Activated gamma-delta T cell treated with Interleukin-2 at 50 U/mL for 16 hours (primary cell): ENCODE data around the gene SLC2A3.
A peak's percentile ranks its signal among the peaks of the same experiment; 100 is the strongest.
"Not testable (repeated sequence)": the region's sequence is repeated elsewhere in the genome, so short reads cannot be mapped to it uniquely, and the experiment has no call there.

Experiments used
- DNase-seq: peaks from one replicate; pipeline ENCODE4 v3.0.0-alpha.2; 2020

The SLC2A3 gene

DNA sequence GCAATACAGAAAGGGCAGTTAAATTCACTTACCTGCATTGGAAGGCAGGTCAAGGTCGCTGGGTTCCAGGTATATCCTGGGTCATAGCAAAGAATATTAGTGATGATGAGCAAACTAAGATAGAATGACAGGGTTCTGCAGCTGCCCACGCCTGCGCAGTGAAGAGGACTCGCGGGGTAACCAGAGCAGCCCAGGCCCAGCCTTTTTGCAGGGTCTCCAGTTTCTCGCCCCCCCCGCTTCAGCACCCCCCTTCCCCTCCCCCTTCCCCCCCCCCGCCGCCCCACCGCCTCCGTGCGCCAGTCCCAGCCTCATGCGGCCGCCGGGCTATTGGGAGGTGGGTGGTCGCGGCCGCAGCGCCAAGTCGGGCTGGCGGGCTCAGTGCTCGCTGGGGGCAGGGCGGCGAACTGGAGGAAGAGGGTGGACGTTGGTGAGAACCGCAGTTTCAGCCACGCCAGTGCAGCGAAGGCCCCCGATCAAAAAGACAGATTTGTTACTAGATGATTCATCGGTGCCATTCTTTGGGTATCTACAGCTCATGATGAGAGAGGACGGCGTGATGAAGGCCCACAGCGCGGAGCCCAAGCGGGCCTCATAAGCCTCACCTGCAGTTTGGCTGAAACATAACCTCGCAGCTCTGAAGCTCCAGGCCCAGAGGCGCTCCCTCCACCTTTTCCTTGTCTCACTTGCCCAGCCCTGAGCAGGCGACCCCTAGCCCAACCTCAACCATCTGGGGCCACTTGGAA is 20.2 kb downstream of the SLC2A3 start:
- no peak for DNase-seq

DNA sequence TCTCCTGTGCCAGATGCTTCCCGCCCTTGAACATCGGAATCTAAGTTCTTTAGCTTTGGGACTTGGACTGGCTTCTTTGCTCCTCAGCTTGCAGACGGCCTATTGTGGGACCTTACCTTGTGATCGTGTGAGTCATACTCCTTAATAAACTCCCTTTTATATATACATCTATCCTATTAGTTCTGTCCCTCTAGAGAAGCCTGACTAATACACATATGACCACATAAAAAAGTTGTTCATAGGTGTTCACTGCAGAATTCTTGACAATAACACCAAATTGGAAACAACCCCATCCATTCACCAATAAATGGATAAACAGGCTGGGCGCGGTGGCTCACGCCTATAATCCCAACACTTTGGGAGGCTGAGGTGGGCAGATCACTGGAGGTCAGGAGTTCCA is 25.9 kb downstream of the SLC2A3 start:
- not testable (repeated sequence) for DNase-seq

DNA sequence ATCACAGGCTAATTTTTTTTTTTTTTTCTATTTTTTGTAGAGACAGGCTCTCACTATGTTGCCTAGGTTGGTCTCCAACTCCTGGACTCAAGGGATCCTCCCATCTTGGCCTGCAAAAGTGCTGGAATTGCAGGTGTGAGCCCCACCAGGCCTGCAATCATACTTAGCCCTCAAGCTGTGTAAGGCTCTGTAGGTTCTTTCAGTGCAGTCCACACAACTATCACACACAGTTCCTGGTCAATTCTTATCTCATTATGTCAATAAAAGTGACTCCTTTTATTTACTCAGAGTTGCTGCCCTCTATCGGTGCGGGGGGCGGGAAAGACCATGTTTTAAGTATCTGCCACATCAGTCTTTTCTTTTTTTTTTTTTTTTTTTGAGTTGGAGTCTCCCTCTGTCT is 29.0 kb downstream of the SLC2A3 start:
- peak; percentile 17 for DNase-seq

DNA sequence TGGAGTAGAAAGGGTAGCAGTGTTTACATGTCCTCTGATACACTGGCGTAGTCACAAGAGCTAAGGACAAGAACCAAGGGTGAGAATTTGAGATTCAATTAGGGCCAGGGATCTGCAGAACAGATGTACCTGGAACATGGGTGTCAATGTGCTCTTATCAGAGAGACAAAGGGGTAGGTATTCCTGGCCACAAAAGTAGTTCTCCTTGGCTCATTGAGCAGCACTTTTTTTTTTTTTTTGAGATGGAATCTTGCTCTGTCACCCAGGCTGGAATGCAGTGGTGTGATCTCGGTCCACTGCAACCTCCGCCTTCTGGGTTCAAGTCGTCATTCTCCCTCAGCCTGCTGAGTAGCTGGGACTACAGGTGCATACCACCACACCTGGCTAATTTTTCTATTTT is 29.7 kb downstream of the SLC2A3 start:
- not testable (repeated sequence) for DNase-seq

DNA sequence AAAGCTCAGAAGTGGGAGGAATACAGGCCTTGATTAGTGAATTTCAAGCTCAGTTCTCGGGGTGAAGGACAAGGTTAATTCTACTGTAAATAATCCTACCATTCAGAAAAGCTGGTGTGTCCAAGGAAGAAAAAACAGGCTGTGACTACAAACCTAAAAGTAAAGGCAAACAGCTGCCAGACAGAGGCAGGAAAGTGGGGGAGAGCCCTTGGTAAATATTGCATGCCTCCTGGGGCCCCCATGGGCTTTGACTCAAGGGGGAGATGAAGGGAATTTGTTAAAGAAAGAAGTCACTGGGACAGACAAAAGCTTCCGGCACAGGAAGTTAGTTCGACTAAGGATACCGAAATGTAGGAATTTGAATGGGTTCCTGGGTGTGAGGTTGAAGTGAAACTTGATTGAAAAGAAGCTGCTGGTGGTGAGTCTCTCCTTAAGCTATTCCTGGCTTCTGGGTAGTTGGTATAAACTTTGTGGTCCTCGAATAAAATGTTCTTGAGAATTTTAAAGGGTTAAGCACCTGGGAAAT is 30.3 kb downstream of the SLC2A3 start:
- not testable (repeated sequence) for DNase-seq

DNA sequence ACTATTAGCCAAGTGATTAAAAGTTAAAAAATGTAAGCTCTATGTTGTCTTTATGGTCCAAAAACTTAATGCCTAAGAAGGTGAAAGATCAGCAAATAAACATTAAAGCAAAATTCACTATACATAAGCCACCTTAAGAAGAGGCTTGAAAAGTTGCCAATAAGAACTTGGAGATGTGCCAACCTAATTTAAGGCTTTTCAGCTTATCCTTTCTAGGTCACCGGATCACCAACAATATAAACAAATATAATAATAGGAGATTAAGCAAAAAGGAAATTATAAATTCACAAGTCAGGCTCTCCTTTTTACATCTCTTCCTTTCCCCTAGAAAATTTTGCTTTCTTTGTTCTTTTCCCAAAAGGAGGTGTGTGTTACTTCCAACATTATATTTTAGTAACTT is 30.9 kb downstream of the SLC2A3 start:
- DNase-seq, result no peak

DNA sequence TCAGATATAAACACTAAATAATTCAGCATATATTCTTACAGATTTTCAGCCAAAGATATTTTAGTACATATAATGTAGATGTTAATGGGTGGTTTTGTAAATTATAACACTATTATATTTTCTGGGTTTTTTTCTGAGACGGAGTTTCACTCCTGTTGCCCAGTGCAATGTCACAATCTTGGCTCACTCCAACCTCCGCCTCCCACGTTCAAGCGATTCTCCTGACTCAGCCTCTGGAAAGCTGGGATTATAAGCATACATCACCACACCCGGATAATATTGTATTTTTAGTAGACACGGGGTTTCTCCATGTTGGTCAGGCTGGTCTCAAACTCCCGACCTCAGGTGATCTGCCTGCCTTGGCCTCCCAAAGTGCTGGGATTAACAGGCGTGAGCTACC is 33.6 kb downstream of the SLC2A3 start:
- not testable (repeated sequence) for DNase-seq

DNA sequence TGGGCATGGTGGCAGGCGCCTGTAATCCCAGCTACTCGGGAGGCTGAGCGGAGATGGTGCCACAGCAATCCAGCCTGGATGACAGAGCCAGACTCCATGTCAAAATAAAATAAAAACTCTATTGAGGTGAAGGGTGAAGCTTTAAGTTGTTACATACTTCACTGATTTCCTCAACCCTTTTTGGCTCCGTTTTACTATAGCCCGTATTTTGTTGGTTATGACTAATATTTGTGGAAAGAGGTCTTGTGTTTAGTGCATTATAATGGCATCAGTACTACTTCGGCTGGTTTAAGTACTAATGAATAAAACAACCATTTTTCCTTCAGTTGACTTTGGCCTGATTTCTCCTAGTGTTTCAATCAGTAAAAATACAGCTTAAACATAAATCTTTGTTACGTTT is 36.2 kb downstream of the SLC2A3 start:
- DNase-seq, result no peak

DNA sequence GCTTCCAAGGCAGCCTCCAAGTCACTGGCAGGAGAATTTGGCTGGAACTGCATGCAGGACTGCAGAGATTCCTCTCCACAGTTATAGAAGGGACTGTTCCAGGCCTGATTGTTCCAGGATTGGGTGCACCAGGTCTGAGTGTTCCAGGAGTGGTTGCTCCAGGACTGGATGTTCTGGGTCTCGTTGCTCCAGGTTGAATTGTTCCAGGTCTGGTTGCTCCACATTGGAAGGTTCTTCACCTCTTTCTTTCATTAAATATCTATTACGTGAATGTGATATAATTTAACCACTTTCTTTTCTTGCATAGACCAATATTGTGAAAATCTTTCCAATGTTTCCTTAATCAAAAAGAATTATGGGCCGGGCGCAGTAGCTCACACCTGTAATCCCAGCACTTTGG is 39.3 kb downstream of the SLC2A3 start:
- not testable (repeated sequence) for DNase-seq

DNA sequence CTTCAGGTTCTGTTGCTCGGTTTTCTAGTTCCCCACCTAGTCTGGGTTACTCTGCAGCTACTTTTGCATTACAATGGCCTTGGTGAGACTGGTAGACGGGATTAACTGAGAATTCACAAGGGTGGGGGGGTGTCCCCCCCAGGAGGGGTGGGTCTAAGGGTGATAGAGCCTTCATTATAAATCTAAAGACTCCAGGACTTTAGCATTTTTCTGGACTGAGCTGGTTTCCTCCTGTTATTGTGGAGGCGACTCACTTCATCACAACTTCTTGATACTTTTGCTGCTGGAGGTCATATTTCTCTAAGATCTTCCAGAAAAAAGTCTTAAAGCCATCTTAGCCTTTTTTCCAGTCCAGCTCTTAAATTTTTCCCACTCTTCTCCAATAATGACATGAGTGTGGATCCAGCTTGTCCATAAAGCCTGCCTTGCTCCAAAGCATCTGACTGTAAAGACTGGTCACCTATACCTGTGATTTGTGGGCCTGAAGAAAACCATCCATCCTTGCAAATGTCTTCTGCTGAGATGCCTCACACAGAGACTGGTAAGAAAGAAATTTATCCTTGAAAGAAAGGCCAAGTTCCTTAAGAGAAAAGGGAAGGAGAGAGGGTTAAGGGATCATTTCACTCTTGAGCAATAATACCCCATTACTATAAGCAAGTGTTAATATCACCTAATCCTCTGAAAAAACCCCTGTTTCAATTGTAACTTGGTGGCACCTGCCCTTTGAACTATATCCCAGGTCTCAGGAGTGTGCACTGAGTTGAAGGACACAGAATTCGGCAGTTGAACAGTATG is 43.6 kb downstream of the SLC2A3 start:
- no peak for DNase-seq

DNA sequence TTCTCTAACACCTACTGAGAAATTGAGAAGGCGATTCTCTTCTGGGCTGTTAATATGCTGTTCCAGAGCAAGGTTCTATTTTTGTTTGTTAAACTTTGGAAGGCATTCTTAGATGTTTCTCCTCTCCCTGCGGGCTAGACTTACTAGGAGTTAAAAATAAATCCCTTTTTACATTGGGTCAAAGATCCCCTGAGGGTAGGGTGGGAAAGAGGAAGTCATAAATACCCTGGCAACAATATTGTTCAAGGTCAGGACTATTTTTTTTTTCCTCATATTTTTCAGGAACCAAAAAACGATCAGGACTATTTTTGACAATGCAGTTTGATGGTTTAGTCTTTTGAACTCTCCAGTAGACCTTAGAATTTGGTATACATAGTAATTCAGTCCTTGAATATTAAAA is 51.3 kb downstream of the SLC2A3 start:
- DNase-seq, result no peak

DNA sequence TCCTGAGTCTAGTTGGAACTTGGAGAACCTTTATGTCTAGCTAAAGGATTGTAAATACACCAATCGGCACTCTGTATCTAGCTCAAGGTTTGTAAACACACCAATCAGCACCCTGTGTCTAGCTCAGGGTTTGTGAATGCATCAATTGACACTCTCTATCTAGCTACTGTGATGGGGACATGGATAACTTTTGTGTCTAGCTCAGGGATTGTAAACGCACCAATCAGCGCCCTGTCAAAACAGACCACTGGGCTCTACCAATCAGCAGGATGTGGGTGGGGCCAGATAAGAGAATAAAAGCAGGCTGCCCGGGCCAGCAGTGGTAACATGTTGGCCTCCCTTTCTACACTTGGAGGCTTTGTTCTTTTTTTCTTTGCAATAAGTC is 54.3 kb downstream of the SLC2A3 start:
- not testable (repeated sequence) for DNase-seq

DNA sequence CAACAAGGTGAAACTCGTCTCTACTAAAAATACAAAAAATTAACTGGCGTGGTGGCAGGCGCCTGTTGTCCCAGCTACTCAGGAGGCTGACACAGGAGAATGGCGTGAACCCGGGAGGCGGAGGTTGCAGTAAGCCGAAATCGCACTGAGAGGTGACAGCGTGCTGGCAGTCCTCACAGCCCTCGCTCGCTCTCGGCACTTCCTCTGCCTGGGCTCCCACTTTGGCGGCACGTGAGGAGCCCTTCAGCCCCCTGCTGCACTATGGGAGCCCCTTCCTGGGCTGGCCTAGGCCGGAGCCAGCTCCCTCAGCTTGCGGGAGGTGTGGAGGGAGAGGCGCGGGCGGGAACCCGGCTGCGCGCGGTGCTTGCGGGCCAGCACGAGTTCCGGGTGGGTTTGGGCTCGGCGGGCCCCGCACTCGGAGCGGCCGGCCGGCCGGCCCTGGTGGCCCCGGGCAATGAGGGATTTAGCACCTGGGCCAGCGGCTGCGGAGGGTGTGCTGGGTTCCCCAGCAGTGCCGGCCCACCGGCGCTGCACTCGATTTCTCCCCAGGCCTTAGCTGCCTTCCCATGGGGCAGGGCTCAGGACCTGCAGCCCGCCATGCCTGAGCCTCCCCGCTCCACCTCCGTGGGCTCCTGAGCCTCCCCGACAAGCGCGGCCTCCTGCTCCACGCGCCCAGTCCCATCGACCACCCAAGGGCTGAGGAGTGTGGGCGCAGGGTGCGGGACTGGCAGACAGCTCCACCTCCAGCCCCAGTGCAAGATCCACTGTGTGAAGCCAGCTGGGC is 54.8 kb downstream of the SLC2A3 start:
- not testable (repeated sequence) for DNase-seq

DNA sequence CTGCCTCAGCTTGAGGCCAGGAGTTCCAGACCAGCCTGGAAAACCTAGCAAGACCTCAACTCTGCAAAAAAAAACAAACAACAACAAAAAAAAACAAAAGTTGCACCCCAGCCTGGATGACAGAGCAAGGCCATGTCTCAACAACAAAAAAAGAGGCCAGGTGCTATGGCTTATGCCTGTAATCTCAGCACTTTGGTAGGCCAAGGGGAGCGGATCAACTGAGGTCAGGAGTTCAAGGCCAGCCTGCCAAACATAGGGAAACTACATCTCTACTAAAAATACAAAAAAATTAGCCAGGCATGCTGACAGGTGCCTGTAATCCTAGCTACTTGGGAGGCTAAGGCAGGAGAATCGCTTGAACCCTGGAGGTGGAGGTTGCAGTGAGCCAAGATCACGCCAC is 56.7 kb downstream of the SLC2A3 start:
- DNase-seq, result no peak

DNA sequence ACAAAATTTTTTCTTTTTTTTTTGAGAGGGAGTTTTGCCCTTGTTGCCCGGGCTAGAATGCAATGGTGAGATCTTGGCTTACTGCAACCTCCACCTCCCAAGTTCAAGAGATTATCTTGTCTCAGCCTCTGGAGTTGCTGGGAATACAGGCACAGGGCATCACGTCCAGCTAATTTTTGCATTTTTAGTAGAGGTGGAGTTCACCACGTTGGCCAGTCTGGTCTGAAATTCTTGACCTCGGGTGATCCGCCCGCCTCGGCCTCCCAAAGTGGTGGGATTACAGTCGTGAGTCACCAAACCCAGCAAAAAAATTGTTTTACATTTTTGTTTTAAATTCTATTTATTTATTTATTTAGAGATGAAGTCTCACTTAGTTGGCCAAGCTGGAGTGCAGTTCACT is 58.6 kb downstream of the SLC2A3 start:
- DNase-seq, result no peak

DNA sequence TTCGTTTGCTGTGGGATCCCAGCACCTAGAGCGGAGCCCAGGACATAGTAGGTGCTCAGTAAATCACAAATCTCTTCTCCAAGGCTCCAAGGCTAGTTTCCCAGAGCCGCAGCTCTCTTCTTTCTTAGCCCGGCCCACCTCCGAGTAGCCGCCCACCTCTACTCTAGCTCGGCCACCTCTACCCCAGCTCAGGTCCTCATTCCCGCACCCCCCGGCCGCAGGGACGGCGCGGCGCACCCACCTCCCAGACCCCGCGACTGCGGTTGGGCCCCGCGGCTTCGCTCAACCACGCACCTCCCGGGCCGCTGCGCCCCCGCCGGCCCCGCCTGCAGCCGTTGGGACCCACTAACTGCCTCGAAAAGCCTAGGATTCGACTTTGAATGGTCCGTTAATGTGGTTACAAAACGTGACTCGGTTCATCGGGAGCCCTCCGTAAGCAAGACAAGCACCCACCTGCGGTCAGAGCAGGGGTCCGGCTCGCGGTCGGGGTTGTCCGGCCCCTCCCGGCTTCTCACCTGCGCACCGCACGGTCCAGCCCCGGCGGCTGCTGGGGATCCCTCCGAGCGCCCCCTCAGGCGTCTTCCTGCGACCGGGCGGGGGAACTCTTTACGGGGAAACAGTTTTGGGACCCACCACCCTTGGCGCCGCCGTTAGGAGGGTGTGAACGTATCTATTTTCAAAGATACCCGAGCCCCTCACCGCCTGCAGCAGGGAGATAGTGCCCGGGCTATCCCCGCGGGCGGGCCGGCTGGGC is 63.2 kb downstream of the SLC2A3 start, which contains the start of gene SLC2A14:
TSS of gene SLC2A14 (minus strand) at position 350 of the 754 bp plus-strand sequence. CDS start 3,035 bp downstream, outside the sequence.
- DNase-seq, result no peak

DNA sequence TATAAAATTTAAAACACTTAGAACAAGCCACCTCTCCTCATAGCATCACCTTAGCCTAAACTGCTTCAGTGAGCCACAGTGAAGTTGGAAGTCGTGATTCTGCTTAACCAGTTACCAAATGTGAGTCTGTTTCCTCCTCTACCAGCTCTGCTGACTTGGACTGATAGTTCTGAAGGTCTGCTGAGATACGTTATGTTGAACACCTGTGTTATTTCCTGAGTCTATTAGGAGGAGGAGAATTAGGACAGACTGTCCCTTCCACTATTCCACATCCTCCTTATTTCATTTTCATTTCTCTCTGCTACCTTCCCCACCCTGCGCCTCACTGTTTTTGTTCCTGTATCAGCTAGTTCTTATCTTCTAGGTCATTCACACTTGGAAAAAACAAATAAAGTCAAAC is 65.7 kb downstream of the SLC2A3 start:
- DNase-seq, result no peak
